Left ventricle myocardium superior (tissue), 1 donor: ENCODE data around the gene GJA3. TPM values are rescaled to one million over a fixed set of nuclear protein-coding genes. Genes with fewer than 3 reads are reported as not detected.

Experiments used
- ATAC-seq: fragments of 200-7000 bp; cut with Tn5 transposase; one replicate; pipeline ENCODE4 v1.9.1; 2020; ENCODE audit warnings: mild to moderate bottlenecking, moderate library complexity
- DNase-seq: peaks from one replicate; pipeline ENCODE4 v3.0.0-alpha.2; 2020
- intact Hi-C: fragments of 100-400 bp; cut with micrococcal nuclease; formaldehyde crosslinking; loops from one replicate; pipeline ENCODE4 v1.11.0; 2022
- total RNA-seq: library from RNA; stranded (reverse); fragmentation: NEBNext Ultra II Directional; extraction: Animal tissue kit (Norgen Biotek cat#: 25700); gene quantifications from one replicate; pipeline ENCODE4 v1.2.1, GENCODE V29; 2021
- donor health status: DM: no; HTN: yes; CAD: no; lungs with severe emphysema.

GJA3 gene
- total RNA-seq, 1 donor from 2014 or later, result 17.9 TPM

DNA sequence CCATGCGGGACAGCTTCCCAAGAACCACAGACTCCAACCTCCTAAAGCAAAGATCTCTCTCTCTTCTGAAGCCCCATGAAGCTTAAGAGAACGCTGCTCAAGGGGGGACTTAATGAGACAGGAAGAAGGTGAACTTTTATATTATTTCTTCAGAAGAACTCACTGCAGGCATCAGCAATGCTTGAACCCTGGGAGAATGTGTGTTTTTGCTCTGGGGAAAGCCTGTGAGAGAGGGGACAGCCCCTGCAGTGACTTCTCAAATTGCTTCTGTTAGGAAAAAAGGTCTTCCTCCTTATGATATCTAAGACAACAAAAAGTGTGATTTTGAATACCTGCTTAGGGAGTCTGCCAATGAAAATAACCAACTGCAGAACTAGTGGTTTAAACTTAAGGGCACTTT, 23.0 kb downstream of the GJA3 start:
- DNase-seq, result no peak

DNA sequence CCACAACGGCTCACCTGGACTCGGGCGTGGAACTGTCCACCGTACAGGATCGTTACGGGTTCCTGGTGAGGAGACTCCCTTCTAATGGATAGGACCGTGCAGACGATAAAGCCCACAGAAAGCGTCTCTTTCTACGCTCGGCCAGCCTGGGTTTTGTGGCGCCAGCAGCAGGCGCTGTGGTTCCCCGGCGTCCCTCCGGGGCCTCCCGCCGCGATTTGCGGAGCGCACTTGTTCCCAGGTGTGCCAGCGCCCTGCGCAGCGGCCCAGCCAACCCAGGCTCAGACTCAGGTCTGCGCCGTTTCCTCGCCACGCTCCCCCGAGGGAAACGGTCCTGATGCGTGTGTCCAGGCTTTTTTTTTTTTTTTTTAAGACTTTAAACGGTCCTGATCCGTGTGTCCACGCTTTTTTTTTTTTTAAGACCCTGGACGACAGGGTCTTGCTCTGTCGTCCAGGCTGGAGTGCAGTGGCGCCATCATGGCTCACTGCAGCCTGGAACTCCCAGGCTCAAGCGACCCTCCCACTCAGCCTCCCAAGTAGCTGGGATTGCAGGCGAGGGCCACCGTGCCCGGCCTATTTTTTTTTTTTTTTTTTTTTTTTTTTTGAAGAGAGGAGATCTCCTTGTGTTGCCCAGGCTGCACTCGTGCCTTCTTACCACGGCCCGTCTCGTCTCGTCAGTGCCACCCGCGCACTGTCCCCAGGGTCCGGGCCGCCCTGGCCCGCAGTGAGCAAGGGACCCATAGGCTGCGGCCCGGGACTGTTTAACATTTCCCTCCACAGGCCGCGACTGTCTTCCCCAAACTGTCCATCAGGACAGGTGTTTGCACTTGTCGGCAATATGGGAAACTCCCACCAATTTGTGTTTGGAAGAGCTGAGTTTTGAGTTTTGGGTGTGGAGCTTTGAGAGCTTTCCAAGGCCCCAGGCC, 23.8 kb downstream of the GJA3 start:
- ATAC-seq (no peak), DNase-seq (no peak)
- intact Hi-C loops, result no loop called here

More for the DNA sequence above, 23.0 kb downstream of the GJA3 start:
- intact Hi-C loops, result no loop called here
- ATAC-seq, result no peak

DNA sequence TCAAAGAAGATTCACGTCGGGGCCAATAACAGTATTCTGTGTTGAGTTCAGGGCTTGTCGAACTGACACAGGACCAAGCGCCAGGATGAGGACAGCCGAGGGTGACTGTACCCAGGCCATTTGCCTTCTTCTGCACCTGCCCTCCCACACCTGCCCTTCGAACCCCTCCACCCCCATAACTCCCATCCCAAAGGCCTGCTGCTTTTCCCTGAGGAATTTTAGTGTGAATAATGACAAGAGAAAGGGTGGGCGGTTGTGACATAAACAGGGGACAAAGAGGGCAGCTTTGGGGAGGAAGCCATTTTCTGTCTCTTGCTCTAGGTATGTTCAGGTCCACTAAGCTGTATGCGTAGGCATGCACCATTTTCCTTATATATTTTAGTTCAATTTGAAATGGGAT, 26.1 kb downstream of the GJA3 start:
- intact Hi-C loops, result no loop called here
- DNase-seq (no peak), ATAC-seq (no peak)

- no peak for DNase-seq
- intact Hi-C loops, result no loop called here
- ATAC-seq, result no peak
Measured at GRCh38 chr13:20132052-20132634, 28.7 kb downstream of the GJA3 start.

DNA sequence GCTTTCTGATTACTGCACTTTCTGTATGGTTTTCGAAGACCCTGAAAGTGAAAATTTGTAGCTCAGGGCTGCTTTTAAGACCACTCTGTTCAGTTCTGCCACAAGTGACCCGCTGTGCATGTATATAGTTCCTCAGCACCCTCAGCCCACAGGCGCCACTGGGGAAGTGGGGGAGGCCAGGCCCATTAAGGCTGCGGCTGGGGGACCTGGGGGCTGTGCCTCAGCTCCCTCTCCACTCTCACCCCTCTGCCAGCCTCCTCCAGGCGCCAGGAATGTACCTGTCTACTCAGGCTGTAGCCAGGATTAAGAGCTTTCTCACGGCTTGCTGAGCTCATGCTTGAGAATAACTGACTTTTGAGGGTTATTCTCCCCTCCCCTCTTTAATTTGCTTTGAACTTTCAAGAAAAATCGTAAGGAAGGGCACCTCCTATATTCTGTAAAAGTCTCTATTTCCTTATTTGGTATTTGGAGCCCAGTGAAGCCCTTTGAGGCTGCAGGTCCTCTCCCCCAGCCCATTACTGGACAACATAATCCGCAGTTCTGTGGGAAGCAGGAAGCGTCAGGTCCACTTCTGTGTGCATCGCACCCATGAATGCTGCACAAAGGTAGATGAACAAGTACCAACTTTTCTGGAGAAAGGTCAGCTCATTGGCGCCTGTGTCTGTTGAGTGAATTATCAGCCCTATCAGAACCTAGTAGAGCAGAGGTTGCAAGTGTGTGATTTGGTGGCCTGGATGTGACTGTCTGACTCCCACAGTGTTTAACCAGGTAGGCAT, 29.6 kb downstream of the GJA3 start:
- ATAC-seq (peak; percentile 6), DNase-seq (no peak)
- intact Hi-C loops, result no loop called here

DNA sequence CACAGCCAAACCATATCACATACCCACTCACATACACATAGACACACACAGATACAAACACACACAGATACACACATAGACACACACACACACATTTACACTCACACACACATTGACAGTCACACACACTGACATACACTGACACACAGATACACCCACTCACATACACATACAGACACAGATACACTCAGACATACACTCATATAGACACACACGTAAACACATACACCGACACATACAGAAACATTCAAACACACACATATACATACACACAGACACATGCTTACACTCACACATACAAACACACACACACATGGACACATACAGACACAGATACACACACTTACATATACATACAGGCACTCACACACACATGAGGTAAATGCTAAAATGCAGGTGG, 30.2 kb downstream of the GJA3 start:
- ATAC-seq (no peak), DNase-seq (no peak)
- intact Hi-C loops, result no loop called here

- intact Hi-C loops, result no loop called here
Measured at GRCh38 chr13:20130012-20130411, 30.8 kb downstream of the GJA3 start.

GRCh38 chr13:20129076-20129475, 31.8 kb downstream of the GJA3 start:
- DNase-seq (no peak), ATAC-seq (no peak)
- intact Hi-C loops, result no loop called here

More at GRCh38 chr13:20130012-20130411, 30.8 kb downstream of the GJA3 start:
- no peak for ATAC-seq
- no peak for DNase-seq

- intact Hi-C loops, result no loop called here
- ATAC-seq (peak; percentile 24), DNase-seq (peak; percentile 47)
Measured at GRCh38 chr13:20128459-20128931, 32.4 kb downstream of the GJA3 start.

DNA sequence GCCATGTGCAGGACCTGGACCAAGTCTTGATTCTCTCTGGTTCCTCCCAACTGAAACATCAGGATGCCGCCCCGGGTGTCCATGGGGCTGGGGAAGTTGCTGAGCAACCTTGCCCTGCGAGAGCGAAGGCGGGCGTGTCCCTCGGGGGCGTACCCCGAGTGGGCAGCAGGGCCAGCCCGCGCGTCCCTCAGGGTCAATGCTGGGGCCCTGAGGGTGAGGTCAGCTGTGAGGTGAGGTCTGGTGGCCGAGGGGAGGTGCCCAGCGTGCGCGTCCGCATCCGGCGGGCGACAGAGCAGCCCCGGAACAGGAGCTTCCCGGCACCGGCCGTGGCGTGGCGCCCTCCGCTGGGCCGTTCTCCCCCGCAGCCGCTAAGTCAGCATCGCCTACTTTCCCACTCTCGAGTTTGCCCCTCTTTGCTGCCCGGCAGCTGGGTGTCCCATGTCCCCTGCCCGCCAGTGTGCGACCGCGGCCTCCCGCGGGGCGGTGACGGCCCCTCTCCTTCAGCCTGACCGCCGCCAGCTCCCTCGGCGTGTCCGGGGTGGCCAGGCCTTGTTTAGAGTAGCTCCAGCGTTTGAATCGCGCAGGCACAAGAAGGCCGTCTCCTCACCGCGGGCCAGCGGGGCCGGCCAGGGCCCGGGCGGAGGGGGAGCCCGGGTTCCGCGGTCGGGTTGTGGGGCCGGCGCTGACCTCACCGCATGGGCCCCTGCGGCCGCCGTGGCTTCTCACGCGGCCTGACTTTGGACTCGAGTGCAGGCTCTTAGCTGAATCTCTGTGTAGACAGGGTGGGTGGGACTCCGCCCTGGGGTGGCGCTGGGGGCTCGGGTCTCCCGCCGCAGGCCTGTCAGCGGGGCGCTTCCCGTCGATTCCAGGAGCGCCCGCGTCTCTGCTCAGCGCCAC, 33.0 kb downstream of the GJA3 start:
- peak; percentile 85 for ATAC-seq
- intact Hi-C loops, result no loop called here
- peak; percentile 86 for DNase-seq

DNA sequence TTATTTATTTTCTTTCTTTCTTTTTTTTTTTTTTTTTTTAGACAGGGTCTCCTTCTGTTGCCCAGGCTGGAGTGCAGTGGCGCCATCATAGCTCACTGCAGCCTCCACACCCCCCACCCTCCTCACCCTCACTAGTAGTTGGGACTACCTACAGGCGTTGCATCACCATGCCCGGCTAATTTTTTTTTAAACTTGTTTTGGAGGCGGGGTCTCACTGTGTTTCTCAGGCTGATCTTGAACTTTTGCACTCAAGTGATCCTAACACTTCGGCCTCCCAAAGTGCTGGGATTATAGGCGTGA, 33.6 kb downstream of the GJA3 start:
- DNase-seq (no peak), ATAC-seq (peak; percentile 22)
- intact Hi-C loops, result no loop called here

DNA sequence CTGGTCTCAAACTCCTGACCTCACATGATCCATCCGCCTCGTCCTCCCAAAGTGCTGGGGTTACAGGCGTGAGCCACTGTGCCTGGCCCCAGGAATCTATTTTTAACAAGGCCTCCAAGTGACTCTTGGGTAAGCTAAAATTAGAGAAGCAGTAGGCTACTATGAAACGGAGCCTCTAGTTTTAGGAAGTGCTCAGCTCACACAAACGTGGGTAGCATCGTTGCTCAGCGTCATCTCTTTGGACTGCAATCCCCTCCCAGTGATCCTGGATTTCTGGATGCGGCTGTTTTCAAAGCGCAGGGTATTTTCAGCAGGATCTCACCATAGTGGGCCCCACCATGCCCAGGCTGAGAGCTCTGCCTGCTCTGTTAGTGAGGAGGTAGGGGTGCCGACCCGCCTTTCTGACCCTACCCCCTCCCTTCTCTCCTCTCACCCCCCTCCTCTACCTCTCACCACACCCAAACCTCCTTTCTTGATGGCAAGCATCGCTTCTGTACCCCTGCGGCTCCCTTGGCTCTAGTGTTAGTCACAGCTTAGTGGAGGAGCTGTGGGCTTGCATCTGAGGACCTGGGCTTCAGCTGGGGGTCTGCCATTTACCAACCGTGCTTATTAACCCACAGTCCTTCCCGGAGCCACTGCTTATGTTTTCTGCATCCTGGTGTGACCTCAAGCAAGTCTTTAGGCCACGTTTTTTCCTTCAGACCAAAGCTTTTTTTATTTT, 34.2 kb downstream of the GJA3 start:
- ATAC-seq (peak; percentile 71), DNase-seq (no peak)
- intact Hi-C loops, result no loop called here

DNA sequence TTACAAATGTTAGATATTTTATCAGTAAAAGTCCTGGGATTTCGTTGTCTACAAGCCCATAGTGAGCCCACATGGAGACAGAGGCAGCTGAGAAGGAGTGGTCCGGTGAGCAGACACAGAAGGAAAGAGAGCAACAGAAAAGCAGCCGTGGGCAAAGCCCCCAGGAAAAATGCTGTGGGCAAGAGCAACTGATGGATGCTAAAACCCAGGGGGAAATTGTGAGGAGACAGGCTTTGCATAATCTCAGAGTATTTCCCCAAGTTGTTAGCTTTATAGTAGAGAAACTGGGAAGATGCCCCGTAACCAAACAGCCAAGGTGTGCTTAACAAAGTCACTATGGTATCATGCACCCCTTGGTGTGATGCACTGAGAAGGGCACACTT, 35.1 kb downstream of the GJA3 start:
- DNase-seq, result no peak
- intact Hi-C loops, result no loop called here
- no peak for ATAC-seq

DNA sequence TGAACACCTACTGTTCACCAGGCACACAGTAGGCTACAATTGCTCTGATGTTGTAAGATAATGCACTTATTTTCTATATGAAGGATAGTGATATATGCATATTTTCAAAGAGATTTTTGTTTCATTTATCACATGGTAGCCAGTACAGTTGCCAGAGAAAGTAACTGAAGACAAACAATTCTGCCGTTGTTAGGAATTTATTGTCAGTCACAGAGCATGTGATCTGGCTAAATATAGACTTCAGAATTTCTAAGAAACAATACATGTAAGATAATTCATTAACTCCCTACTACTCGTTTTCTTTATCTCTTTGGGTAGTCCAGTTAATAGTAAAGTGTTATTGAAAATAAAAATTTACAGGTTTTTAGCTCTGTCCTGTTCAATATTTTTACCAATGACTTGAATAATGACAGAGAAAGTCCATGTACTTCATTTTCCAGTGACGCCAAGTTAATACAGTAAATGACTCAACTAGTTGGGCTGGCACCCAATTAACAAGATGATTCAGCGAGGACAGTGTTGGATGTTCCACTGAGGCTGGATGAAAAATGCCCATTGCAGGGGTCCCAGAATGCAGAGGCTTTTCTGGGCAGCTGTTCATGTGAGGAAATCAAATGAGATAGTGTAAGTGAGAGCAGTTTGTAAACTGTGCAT, 35.6 kb downstream of the GJA3 start:
- intact Hi-C loops, result no loop called here
- no peak for ATAC-seq
- DNase-seq, result no peak

DNA sequence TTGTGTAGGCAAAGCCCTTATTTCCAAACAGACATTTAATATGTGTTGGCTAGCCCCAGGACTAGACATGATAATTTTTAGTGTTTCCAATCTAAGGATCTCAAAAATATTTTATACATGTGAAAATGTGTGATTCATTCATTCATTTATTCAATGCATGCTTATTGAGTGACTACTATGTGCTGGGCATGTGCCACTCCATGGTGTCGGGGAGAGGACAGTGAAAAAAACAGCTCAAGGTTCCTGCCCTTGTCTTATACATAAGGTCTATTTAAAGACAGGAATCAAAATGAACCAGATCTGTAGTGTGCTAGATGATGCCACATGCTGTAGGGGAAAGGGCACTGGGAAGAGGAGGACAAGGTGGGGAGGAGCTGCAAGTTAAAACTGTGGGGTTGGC, 36.5 kb downstream of the GJA3 start:
- no peak for DNase-seq
- ATAC-seq, result peak; percentile 5
- intact Hi-C loops, result no loop called here

DNA sequence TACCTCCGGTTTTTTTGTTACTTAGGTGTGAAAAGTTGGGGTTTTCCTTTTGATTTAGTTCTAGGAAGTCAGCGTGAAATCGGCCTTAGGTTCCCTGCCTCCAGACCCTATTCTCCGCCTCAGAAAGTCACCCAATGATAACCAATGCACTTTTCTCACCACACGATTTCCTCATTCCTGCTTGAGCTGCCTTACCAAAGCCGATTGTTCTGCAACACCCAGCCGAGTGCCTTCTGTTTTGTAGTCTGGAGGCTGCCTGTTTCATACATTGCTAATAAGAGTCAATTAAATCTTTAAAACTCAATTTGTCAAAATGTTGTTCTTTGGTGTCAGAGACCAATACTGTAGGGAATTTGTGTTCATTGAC, 39.7 kb downstream of the GJA3 start:
- ATAC-seq (no peak), DNase-seq (no peak)
- intact Hi-C loops, result no loop called here

DNA sequence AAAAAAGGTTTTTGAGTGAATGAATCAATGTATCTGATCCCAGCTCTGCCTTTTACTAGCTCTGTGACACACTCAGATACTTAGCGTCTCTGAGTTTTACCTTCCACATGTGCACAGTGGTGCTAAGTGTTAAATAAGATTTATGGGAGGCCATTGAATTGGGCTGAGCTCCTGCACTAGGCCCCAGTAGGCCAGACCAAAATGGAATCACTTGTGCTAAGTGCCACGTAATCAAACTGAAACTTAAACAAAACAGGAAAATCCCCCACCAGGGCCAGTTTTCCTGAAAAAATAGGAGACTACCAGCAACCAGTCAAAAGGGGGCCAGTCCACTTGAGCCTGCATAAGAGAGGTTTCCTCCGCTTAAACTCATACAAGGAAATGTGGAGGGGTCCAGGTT, 40.9 kb downstream of the GJA3 start:
- intact Hi-C loops, result no loop called here
- no peak for DNase-seq
- ATAC-seq, result no peak
